ENCODE results near the gene UBA6.

The UBA6 gene

DNA sequence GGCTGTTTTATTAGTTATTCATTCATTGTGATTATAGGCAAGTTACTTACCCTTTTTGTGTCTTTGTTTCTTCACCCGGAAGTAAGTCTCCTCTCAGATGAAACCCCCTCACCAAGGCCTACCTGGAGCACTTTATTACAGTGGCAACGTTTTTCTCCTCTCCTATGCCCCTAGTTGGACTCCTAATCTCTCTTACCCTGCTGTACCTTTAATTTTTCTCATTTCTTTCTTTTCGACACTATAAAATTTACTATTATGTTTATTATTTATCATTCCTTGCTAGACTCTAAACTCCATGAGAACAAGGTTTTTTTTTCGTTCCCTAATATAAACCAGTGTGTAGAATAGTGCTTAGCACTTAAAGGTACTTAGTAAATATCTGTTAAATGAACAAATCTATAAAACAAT is 124.9 kb downstream of the UBA6 start:
- no peak for DNase-seq (ENCODE audit: low read depth)

DNA sequence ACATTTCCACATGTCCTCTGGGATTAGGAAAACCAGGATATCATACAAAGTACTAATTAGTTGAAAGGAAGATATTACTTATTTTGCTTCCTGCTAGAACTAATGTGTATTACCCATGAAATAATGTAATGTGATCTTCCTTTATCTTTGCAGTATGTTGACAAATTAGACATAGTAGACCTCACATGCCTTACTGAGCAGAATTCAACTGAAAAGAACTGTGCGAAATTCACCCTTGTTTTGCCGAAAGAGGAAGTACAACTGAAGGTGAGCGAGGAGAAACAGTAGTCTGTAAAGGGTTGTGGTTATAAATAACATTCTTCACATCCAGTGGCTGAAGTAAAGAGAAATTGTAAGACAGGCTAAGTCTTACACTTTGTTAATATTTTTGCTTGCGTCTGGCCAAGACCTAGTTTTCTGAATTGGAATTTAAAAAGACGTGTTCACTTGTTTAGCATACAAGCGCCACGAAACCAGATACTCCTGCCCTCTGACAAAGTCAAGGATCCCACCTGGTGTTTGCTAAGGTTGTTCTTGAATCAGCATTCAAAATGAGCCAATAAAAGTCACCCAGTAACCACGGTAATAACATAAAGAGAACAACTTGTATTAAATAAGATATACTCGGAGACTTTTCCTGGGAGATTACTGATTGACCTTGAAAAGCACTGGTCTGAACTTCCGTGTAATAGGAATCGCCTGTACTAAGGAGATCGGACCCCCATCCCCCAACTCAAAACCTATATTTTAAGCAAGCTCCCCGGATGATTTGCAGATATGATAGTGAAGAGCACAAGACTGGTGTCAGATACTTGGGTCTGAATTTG is 125.5 kb downstream of the UBA6 start:
- DNase-seq (ENCODE audit: low read depth), result no peak

DNA sequence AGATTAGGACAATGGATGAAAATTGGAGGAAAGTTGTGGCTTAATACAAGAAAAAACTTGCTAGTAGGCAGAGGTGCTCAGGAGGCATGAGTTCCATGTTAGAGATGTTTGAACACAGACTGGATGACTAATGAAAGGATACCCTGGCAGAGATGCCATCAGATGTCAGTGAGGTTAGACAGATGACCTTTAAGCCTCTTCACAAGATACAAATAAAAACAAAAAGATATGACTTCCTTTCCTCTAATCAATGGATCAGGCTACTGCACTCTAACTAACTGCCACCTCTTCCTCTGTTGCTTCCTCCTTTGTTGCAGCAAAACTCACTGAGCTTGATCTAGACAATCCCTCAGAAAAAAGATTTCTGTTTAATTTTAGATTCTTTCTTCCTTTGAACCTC is 127.8 kb downstream of the UBA6 start:
- DNase-seq (ENCODE audit: low read depth), result no peak

DNA sequence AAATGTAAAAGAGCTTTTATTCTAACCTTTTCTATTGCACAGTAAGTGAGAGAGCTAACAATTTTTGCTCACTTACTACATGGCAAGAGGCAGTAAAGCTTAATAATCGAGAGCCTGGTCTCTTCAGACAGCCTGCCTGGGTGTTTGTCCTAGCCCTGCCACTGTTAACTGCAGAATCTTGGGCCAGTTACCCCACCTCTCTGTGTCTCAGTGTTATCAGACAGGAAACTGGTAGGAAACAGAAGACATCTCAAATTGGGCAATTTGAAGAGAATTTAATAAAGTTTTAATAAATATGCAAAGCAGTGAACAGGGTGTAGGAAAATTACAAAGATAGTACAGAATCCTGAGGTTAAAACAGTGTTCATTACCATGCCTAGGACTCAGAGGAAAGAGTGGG is 129.0 kb downstream of the UBA6 start:
- no peak for DNase-seq (ENCODE audit: low read depth)

DNA sequence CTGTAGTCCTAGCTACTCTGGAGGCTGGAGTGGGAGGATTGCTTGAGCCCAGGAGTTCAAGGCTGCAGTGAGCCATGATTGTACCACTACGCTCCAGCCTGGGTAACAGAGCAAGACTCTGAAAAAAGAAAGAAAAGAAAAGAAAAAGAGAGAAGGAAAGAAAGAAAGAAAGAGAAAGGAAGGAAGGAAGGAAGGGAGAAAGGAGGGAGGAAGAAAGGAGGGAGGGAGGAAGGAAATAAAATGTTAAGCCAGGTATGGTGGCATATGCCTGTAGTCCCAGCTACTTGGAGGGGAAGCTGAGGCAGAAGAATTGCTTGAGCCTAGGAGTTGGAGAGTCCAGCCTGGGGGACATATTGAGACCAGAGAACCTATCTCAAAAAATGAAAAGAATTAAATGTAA is 130.4 kb downstream of the UBA6 start:
- DNase-seq (ENCODE audit: low read depth), result no peak

DNA sequence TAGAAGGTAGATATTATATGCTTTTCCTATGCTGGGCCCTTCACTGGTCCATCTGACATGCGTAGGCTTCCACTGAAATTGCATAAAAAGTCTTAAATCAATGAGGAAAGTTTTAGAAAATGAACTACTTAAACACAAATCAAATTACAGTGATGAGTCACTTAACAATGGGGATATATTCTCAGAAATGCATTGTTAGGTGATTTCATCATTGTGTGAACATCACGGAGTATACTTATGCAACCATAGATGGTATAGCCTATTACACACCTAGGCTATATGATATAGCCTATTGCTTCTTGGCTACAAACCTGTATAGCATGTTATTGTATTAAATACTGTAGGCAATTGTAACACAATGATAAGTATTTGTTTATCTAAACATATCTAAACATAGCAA is 132.1 kb downstream of the UBA6 start:
- no peak for DNase-seq (ENCODE audit: low read depth)

DNA sequence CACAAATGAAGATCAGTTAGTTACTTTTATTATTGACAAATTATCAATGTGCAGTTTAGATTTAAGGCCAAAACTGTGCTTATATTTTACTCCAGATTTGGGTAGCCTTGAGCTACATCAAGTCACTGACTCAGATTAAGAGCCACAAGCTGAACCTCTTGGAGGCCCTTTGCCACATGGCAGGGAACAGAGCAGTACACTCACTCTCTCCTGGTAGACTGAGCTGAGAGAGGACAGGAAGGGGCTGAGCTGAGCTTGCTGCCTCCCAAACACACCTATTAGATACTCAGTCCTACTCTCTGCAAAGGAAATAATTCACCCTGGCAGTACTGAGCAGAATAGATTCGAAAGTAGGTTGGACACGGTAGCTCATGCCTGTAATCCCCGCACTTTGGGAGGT is 134.6 kb downstream of the UBA6 start:
- DNase-seq (ENCODE audit: low read depth), result no peak

DNA sequence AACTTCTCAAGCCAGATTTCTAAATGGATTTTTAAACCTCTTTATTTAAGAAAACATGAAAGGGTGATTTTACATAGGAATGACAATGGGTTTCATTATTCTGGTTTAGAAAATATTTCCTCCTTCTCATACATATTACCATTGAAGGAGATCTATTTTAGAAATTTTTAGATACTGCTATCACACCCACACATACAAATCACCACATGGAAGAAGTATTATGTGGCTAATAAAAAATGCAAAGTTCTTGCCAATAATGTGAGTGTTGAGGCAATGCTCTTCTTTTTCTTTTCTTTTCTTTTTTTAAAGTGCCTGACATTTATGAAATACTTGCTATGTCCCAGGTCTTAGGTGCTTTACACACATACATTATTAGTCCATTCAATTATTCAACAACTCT is 135.7 kb downstream of the UBA6 start:
- DNase-seq (ENCODE audit: low read depth), result no peak
